DMS53 treated with DMSO at 0.1 percent for 48 hours (cell line): ENCODE results near the gene GRAMD1B.
A peak's percentile ranks its signal among the peaks of the same experiment; 100 is the strongest.

ENCODE experiments used
- DNase-seq: peaks from one replicate; lab custom pipeline; 2025; ENCODE audit not compliant: unreplicated experiment; lab: John Stamatoyannopoulos, UW

The GRAMD1B gene

DNA sequence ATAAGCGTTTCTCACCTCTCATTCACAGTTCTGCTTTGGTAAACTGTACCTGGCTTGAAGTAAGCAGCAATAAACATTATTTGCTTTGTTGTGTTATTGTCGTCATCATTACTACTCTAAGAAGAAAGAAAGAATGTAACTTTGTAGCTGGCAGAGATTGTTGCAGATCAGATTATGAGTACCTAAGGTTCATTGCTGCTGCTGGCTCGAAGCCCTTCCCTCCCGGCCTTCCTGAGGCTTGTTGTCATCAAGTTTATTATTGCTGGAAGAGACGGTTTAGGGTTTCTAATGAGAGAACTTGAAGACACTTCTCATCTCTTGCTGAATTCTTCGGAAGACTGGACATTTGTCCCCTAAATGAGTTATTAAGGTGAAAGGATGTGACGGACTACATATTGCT, 101.3 kb downstream of the GRAMD1B start:
- no peak for DNase-seq

DNA sequence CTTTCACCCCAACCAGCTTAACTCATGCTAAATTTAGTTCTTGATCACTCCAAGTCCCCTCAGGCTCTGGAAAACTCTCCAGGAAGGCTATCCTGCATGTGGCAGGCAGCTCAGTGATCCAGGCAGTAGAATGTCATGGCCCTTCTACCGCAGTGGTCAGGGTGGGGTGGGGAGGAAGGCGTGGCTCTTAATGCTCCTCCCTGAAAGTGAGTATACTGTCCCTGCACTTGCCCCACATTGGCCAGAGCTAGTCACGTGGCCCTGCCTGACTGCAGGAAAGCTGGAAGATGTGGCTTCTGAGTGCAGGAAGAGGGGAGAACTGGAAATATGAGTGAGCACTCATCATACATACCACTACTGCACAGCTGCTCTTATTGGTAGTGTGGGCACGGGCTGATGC, 102.1 kb downstream of the GRAMD1B start:
- no peak for DNase-seq

DNA sequence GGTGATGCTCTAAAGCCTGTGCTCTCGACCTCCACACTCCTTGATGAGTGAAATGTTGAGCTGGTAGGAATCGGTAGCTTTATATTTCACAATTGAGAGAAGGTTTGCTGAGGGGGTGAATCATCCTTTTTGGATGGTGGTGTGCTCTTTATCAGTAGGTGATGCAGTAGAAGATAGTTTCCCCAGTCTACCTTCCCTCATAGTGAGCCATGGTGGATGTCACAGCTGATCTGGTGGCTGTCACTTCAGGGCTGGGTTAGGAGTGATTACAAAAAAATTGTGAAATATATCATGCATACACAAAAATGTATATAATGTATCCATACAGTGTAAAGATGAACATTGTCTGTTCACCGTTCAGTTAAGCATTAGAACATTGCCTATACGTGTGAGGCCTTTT, 105.3 kb downstream of the GRAMD1B start:
- DNase-seq: no peak

DNA sequence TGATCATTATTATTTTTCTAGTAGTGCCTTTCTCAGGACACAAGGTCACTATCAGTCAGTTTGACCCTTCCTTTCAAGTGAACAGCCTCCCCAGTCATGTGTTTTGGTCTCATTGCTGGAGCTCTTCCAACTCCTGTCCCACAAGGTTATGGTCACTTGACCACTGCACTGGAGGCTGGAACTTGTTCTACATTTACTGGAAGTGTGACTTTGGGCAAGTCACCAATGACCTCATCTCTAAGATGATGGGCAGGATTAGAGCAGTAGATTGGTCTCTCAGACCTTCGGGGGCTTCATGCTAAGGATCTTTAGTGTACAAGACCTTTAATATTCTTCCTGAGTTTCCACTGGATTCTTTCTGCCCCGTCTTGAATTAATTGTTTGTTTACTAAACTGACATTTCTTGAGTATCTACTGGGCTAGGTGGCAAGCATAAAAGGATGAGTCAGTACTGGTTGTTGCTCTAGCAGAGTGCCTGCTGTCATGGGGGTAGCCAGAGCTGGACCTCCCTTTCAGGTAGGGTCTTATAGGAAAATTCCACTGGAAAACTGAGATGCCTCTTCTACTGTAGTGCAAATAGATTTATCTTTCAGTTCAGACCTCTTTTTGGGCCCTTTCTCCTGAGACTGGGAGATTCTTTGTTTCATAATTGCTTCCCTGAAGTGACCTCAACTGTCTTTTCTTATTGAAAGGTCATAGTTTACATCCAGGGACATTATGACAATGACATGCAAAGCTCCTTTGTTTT, 106.8 kb downstream of the GRAMD1B start:
- no peak for DNase-seq

DNA sequence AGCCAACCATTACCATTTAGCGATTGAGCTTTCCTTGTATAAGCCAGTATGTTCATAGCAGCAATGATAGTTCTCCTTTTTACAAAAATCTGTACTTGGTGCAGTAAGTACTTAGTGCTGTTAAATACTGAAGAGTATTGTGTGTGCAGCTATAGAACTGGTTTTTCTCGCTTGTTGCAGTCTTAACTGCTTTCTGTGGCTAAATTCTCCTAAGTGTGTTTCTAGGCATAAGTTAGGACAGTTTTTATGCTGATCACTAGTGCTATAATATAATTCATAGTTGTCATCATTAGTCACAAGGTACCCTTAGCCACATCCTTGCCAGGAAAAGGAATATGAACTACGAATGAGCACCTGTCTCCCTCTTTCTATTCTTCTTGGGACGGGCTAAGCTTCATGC, 107.7 kb downstream of the GRAMD1B start:
- no peak for DNase-seq

DNA sequence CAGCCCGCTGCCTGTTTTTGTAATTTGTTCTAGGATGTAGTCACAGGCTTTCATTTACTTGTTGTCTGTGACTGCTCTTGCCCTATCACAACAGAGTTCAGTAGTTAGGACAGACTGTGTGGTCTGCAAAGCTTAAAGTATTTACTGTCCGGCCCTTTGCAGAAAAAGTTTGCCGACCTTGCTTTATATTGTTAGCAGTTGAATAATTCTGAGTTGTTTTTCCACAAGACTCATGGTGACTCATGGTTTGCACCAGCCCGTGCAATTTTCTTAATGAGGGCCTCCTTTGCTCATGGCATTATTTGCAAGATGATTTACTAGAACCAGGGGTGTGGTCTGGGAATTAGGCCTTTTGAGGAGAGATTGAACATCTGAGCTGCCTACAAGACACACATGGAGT, 113.7 kb downstream of the GRAMD1B start:
- no peak for DNase-seq

DNA sequence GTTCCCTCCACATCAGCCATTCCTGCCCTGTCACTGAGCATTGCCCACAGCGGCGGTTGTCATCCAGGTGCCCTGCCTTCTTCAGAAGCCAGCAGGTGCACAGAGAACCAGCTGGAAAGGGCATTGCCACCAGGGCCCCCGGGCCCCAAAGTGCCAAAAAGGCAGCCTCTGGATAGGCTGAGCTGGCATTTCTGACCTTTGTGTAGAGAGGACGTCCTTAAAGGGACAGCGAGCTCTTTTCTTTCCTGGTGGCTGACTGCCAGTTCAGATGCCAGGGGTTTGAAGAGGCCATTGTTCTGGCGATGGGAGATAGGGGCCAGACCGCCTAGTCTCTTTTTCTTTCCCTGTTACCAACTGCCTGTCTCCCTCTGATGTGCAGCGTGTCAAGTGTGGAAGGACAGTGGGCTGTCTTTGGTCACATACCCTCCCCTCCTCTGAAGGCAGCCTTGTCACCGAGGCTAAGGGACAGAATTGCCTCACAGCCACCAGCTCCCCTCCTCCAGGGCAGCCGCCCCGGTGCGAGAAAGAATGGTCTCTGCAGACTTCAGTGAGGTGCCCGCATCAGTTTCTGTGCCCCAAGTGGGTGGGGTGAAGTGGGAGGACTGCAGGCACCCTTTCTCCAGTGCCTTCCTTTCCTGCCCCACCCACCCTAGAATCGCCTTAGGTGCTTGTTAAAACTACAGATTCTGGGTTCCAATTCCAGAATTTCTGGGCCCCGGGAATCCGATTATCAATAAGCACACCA, 114.7 kb downstream of the GRAMD1B start:
- DNase-seq: no peak

DNA sequence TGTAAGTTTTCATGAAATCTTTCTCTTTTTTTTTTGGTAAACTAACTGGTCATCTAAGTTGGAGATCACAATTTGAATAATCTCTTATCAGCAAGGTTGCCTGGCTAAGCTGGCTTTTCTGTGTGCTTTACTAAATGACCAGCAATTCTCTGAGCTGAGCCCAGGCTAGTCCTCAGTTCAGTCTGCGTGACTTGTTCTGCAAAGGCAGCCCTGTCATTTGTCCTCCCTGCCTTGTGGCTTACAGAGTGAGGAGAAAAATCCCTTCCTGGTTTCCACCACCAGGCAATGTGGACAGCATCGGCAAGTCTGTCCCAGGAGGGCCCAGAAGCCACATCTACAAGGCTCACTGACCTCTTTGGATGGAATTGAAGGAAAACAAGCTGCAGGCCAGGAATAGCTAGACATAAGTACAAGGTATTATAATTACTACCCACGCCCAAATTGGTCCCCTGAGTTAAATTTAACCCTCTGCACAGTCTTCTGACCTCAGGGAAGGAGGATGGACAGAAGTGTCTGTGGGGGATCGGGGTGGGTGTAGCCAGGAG, 115.7 kb downstream of the GRAMD1B start:
- DNase-seq: no peak

DNA sequence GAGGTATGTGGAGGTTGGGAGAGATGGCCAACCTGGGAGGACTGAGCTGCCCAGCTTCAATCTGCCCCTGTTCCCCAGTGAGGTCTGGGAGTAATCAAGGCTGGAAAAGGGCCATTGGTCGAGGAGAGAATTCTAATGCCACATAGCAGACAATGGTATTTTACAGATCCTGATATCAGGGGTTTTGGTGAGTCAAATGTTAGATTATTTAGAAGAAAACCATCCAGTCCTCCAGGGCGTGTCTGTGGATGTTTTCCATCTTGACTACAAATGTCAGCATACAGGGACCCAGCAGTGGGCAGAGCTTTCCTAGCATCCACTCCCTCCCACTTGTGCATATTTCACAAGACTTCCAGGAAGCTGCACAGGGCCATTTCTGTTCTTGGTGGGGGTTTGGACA, 116.4 kb downstream of the GRAMD1B start:
- no peak for DNase-seq

DNA sequence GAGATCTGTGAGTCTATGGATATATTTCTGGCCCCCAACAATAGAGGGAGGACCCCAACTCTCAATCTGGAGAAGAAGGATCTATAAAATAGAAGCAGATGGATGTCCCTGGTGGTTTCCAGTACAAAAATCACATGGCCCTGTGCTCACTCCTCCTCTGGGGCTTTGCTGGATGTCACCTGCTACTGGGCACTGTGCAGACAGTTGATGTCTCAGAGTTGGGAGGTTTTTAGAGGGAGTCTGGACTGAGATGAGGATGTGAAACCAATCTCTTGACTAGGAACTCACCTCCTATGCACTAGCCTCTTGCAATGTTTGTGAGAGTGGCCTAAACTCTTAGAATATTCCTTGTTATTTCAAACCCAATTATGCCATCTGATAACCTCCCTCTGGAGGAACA, 117.1 kb downstream of the GRAMD1B start:
- DNase-seq: no peak

DNA sequence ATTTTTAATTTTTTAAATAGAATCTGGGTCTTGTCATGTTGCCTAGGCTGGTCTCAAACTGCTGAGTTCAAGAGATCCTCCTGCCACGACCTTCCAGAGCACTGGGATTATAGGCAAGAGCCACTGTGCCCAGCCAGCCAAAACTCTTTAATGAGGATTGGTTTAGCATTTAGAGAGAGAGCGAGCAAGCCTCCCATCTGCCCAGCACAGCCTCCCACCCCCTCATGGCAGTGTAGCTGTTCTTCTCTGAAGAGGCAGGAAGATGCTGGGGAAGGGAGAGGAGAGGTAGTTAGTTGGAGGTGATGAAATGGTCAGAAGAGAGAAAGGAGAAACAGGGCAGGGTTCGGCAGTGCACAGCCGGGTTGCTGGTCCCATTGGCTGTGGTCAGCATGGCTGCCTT, 118.7 kb downstream of the GRAMD1B start:
- no peak for DNase-seq

DNA sequence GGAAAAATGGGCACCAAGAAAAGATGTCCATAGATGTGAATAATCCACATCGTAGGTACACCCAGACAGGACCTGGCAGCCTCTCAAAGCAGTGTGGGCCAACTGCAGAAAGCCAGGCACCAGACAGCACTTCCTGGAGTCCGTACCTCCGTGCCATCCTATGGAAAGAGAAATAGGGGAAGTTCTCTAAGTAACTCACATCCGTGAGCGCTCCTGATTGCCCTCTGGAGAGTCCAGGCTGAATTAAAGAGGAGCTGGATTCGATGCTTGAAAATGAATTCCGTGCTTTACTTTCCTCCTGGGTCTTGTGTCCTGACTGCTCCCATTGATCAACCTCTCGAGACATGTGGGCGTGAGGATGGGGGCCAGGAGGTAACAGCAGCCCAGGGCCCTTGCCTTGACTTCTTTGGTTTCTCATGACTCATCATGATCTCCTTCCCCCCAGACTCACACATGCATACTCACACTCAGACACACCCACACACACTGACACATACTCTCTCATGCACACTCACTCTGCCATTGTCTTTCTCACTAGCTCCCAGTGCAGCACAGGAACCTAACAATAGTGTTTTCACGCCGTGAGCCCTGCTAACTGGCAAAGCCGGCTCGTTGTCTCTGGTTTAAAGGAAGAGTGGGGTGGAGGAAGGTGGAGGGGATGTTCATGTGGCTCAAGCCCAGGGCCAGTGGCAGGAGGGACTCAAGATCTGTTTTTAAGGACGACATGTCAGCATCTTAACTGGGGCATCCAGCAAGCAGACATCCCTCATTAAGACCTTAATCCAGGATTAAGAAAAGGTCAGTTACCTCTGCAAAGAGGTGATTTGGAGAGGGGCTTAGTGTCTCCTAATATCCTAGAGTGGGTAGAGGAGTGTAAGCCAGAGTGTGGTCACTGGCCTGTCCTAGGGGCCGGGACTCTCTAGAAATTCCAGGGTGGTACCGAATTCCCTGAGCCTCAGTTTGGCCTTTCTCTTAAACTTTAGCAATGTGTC, 120.2 kb downstream of the GRAMD1B start:
- no peak for DNase-seq

DNA sequence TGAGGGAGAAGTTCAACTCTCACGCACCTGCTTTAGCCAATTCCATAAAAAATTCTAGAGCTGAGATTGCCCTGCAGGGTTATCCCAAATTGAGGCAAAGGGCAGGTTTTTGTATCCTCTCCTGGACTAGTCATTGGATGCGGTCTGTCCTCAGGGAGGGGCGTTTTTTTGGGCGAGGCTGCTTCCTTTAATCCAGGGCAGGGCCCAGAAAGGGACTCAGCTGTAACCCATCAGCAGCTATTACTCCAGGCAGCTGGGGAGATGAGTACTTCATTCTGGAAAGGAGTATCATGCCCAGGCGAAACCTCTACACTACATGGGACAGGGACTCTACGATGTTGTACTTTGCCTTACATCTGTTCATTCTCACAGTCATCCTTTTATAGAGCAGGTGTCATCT, 121.0 kb downstream of the GRAMD1B start:
- no peak for DNase-seq

DNA sequence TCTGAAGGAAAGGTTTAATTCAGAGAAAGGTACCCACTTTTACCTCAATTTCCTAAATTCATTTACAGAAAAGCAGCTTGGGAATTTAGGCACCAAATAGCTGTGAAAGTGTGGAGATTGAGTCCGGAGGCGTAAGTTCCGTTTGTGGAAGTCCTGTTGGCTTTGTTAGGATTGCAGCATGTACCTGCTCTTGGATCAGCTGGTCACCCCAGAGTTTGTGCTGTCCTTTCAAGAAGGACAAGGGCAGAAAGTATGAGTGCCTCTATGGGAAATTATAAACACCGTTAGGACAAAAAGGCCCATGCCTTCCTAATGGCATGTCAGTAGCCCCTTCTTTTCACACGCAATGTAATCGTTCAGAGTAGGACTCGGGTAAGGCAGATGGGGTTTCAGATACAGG, 126.6 kb downstream of the GRAMD1B start:
- no peak for DNase-seq

DNA sequence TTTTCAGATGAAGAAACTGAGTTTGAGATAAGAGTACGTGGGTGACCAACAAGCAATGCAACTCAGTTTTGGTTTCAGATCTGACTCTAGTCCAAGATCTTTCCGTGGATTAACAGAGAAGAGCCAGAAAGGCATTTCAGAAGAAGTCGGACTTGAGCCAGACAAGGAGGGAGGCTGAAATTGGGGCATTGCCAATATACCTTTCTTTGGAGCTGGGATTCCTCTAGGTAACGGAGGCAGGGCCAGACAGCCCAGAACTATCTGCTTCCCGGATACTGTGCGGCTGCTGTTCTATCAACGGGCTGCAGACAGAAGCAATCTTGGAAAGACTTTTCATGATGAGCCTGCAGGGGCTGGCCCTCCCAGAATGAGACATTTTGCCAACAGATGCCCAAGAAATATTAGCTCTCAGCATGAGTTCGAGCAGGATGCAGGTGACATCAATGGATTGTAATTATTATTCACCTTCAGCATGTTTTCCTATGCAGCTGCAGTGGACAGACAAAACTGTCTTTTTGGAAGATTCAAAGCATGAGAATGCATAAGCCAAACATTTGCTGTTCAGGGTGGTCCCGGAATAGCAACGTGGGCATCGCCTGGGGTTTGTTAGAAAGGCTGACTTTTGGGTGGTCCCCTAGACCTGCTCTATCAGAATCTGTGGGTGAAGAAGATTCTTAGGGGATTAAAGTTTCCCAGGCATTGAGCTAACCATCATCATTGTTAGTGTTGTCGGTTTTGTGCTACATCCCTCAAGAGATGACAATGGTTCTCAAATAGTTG, 128.7 kb downstream of the GRAMD1B start:
- DNase-seq: no peak

DNA sequence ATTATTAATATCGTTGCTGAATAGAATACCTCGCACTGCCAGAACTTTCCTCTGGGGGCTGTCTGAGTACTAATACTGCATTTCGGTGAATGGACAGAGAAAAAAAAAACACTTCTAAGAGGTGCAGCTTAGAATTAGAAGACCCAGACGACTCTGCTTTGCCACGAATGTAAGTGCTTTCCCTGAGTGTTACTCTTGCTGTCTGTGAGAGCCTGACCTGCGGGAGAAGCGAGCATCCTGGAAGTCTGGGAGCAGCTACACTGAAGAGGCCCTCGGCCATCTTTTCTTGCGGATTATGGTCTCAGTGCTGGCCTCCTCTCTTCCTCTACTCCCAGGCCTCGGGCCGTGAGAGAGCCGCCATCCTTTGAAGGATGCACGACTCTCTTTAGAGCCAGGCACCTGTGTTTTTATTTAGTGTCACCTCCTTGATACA, 129.5 kb downstream of the GRAMD1B start:
- DNase-seq: no peak

DNA sequence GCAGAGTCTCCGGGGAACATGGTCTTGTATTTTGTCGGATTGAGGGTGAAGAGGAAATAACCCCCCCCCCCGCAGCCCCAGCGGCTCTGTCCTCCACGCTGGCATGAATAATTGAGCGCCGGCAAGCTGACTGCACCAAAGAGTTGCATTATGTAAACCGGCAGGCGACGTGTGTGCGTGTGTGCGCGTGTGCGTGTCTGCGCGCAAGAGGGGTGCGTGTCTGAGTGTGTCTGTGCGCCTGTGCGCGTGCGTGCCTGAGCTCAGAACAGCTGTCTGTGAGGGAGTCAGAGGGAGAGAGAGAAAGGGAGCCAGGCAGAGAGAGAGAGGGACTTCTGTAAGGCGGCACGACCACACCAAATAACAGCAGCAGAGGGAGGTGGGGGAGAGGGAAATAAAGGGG, 129.9 kb downstream of the GRAMD1B start:
- DNase-seq: peak; percentile 68

DNA sequence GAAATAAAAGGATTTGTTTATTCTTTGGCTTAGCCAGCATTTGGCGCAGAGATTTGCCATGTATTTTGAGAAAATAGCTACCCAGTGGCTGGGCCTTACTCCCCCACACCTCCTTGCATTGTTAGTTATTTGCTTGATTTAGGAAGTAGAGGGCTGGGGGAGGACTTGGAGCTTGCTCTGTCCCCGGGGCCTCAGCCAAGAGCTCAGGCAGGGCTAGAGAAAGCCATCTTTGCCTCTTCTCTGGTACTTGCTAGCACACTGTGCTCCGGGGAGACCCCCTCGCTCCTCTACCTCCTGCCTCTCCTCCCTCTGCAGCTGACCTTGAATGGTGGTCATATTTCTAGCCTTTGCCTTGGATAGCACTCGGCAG, 131.3 kb downstream of the GRAMD1B start:
- no peak for DNase-seq

DNA sequence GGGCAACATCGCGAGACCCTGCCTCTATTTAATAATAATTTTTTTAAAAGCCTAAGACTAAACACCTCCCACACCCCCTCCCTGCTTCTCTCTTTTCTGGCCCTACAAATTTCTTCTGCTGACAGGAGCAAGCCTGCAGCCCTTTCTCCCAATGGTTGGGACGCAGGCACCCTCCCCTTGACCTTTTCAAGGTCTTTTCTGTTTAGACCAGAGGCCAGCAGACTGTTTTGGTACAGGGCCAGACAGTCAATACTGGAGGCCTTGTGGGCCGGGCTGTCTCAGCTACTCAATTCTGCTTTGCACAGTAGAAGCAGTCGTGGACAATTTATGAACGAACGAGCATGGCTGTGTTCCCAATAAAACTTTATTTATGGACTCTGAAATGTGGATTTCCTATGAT, 132.1 kb downstream of the GRAMD1B start:
- DNase-seq: no peak

DNA sequence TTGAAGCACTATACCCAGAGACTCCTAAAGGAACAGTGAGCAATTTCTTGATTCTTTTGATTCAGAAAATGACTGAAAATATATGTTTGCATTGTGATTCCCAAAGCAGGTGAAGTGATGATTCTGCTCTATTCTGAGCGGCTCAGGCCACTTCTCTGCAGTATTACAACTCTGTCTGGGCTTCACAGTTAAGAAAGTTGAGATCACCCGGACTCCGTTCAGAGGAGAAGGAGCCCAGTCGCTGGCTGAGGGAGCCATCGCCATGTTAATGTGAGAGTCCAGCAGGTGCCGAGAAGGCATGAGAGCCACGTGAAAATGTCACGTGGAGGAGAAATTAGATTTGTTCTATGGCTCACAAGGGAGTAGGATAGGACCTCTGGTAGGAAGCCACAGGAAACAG, 132.8 kb downstream of the GRAMD1B start:
- DNase-seq: no peak

DNA sequence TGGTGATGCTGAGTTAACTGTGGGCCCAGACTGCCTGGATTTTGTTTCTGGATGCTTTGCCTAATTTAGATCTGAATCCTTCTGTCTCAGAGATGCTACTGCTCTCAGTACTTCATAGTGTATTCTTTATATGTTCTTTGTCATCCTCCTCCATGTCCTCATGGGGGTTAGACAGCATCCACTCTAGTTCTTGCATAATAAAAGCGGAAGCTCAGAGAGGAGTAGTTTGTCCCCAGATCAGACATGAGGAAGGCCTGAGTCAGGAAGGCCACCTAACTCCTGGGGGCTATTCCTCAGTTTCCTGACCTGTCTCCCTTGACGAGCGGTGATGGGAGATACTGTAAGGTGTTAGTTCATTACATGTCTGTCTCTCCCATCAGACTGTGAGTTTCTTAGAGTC, 134.2 kb downstream of the GRAMD1B start:
- no peak for DNase-seq
